K562 (cell line): ENCODE measurements around the gene ZNF780B. TPM values are rescaled to one million over a fixed set of nuclear protein-coding genes. Genes with fewer than 3 reads are reported as not detected.

Experiments used
- ATAC-seq: fragments of 200-7000 bp; cut with Tn5 transposase; 3 replicates; pipeline ENCODE4 v1.9.1; 2020; ENCODE audit warnings: moderate library complexity
- BruUV-seq: library from RNA; stranded (reverse); fragments of 400-500 nt; replicated peaks from 2 replicates; lab custom pipeline; 2021; lab: Mats Ljungman, UMichigan
- CTCF ChIA-PET: fragments of 300-600 bp; formaldehyde crosslinking; extraction: SDS; loops from one replicate; lab custom pipeline; 2021; ENCODE audit warnings: low intra/inter-chr PET ratio; lab: Yijun Ruan, JAX
- POLR2A ChIA-PET: fragments of 300-600, 350-650 bp; sonication (Branson Sonifier 250); formaldehyde crosslinking; extraction: SDS; loops from one replicate; lab custom pipeline; 2021; ENCODE audit warnings: antibody characterized with exemption, inconsistent platforms; lab: Yijun Ruan, JAX
- DNase-seq, 4 experiments: peaks; one replicate each; pipeline versions ENCODE4 v3.0.0 to v3.0.0-alpha.2; 2011 to 2018; ENCODE audit warnings: low spot score in 3 of 4, mixed read lengths in 3 of 4; ENCODE audit errors: extremely low read depth in 1 of 4
- FAIRE-seq: peaks from 2 replicates; lab custom pipeline; 2011; peaks lifted over from hg19 to GRCh38; lab: Jason Lieb, UNC
- H2AFZ ChIP-seq: 2 replicates; pipeline ENCODE4 v1.6.0; 2011; ENCODE audit warnings: low read depth, low read length, control low read depth, inconsistent platforms
- H3K27ac ChIP-seq: fragments of 200-600 bp; 3 replicates; pipeline ENCODE4 v1.8.0; 2011; ENCODE audit warnings: low read depth, mild to moderate bottlenecking, control low read depth, inconsistent platforms, low read length, moderate library complexity, mixed read lengths; ENCODE audit errors: extremely low read depth
- H3K27me3 ChIP-seq, 2 experiments: fragments of 300-600 bp in 1 of 2; 2 replicates in 1 of 2; 3 replicates in 1 of 2; pipeline versions ENCODE4 v1.6.0 to v1.8.0; 2011; ENCODE audit warnings: inconsistent platforms in 2 of 2, low read length in 2 of 2, mild to moderate bottlenecking in 1 of 2, mixed read lengths in 1 of 2, moderate library complexity in 1 of 2; ENCODE audit not compliant: control insufficient read depth in 2 of 2, insufficient read depth in 2 of 2
- H3K36me3 ChIP-seq: fragments of 300-600 bp; 3 replicates; pipeline ENCODE4 v1.8.0; 2011; ENCODE audit warnings: mild to moderate bottlenecking, low read length, inconsistent platforms; ENCODE audit not compliant: control insufficient read depth, insufficient read depth
- H3K4me1 ChIP-seq, 2 experiments: fragments of 200-600 bp in 1 of 2; replicated peaks in 1 of 2; 2 replicates in 1 of 2; 3 replicates in 1 of 2; pipeline versions ENCODE4 v1.5.1 to v1.8.0; 2011; ENCODE audit warnings: inconsistent platforms in 2 of 2, low read length in 2 of 2, mild to moderate bottlenecking in 1 of 2, mixed read lengths in 1 of 2, moderate library complexity in 1 of 2; ENCODE audit not compliant: control insufficient read depth in 2 of 2, insufficient read depth in 2 of 2
- H3K4me2 ChIP-seq: 2 replicates; pipeline ENCODE4 v1.6.1; 2011; ENCODE audit warnings: low read length, control low read depth, inconsistent platforms, mixed read lengths; ENCODE audit not compliant: insufficient read depth
- H3K4me3 ChIP-seq: fragments of 200-600 bp; sonication (generic), shearing (Covaris generic); 2 replicates; pipeline ENCODE4 v1.5.1; 2016; ENCODE audit warnings: control low read depth, inconsistent platforms
- H3K79me2 ChIP-seq: fragments of 200-600 bp; 3 replicates; pipeline ENCODE4 v1.8.0; 2011; ENCODE audit warnings: low read length, inconsistent platforms; ENCODE audit not compliant: control insufficient read depth, insufficient read depth
- H3K9ac ChIP-seq, 2 experiments: 2 replicates each; pipeline versions ENCODE4 v1.6.0 to v1.6.1; 2011; ENCODE audit warnings: low read depth in 2 of 2, low read length in 2 of 2, control low read depth in 1 of 2, inconsistent platforms in 1 of 2, mild to moderate bottlenecking in 1 of 2, mixed read lengths in 1 of 2; ENCODE audit not compliant: insufficient read depth in 1 of 2
- H3K9me1 ChIP-seq: one replicate; pipeline ENCODE4 v1.6.0; 2011; ENCODE audit warnings: inconsistent platforms, mild to moderate bottlenecking, low read length, moderate library complexity; ENCODE audit not compliant: control insufficient read depth, insufficient read depth
- H3K9me3 ChIP-seq: replicated peaks from 2 replicates; pipeline ENCODE4 v1.5.1; 2011; ENCODE audit warnings: low read depth, low read length, inconsistent platforms; ENCODE audit not compliant: control insufficient read depth, insufficient read depth
- H4K20me1 ChIP-seq: replicated peaks from 2 replicates; pipeline ENCODE4 v1.6.1; 2011; ENCODE audit warnings: low read length, inconsistent platforms, mixed read lengths; ENCODE audit not compliant: control insufficient read depth, insufficient read depth
- ATF7 ChIP-seq: fragments of 450-650 bp; IDR thresholded peaks from 2 replicates; pipeline ENCODE4 v1.7.1; 2014; ENCODE audit warnings: mild to moderate bottlenecking, moderate library complexity
- KDM5B ChIP-seq: fragments of 200-600 bp; sonication (generic); IDR thresholded peaks from 2 replicates; pipeline ENCODE4 v1.6.1; 2012; ENCODE audit warnings: low read depth, mild to moderate bottlenecking, moderate library complexity, low read length, control low read depth, inconsistent platforms; ENCODE audit not compliant: insufficient replicate concordance
- PHF20 ChIP-seq: fragments of 450-650 bp; IDR thresholded peaks from 2 replicates; pipeline ENCODE4 v1.6.1; 2018; ENCODE audit not compliant: partially characterized antibody
- TRIM28 ChIP-seq: fragments of 450-650 bp; IDR thresholded peaks from 2 replicates; pipeline ENCODE4 v1.6.1; 2017
- XRCC3 ChIP-seq: fragments of 450-650 bp; IDR thresholded peaks from 2 replicates; pipeline ENCODE4 v1.6.1; 2017; ENCODE audit warnings: mild to moderate bottlenecking, moderate library complexity
- ZEB2 ChIP-seq: fragments of 450-650 bp; IDR thresholded peaks from 2 replicates; pipeline ENCODE4 v1.6.1; 2016
- WGBS: fragments of 100-300 bp; shearing (Covaris generic); methylation state at CpG from one replicate; pipeline ENCODE4 v1.1.6; 2016; ENCODE audit warnings: low coverage, mixed read lengths; ENCODE audit not compliant: insufficient coverage; ENCODE audit errors: missing lambda C conversion rate; 5-methylcytosine and 5-hydroxymethylcytosine counted together
- in situ Hi-C: fragments of 300-500 bp; cut with MboI; formaldehyde crosslinking; loops from 4 replicates; pipeline ENCODE4 v1.15.0; 2018; ENCODE audit warnings: inconsistent platforms, mixed read lengths
- intact Hi-C: fragments of 100-400 bp; cut with micrococcal nuclease; formaldehyde crosslinking; loops from 2 replicates; pipeline ENCODE4 v1.14.2; 2022
- polyA plus RNA-seq, 8 experiments: library from polyadenylated mRNA; depleted of rRNA in 4 of 8; stranded (reverse) in 5 of 8; unstranded in 3 of 8; fragments of >200 nt; fragmentation: Nextera tagmentation in 2 of 8; fragmentation: Illumina TruSeq in 1 of 8; extraction: Ambion mirVana in 2 of 8; extraction: Trizol in 1 of 8; gene quantifications; 2 replicates each; pipeline versions ENCODE4 v1.2.1 to v1.2.3, GENCODE V29; 2011 to 2014; ENCODE audit warnings: inconsistent platforms in 1 of 8, missing spikeins in 1 of 8
- total RNA-seq, 7 experiments: library from RNA; depleted of rRNA in 6 of 7; stranded (reverse); fragments of >200 nt in 6 of 7; fragmentation: Illumina TruSeq in 2 of 7; extraction: Trizol in 2 of 7; gene quantifications; 2 replicates each; pipeline versions ENCODE4 v1.2.1 to v1.2.3, GENCODE V29; 2011 to 2021; ENCODE audit warnings: low replicate concordance in 1 of 7
- TF ChIP-seq, protein P1 (sequence below): fragments of 450-650 bp; IDR thresholded peaks from 2 replicates; pipeline ENCODE4 v1.6.1; 2018; ENCODE audit warnings: mild to moderate bottlenecking, low read depth; ENCODE audit not compliant: partially characterized antibody
- TF ChIP-seq, protein P2 (sequence below): fragments of 250-450 bp; sonication (Bioruptor Pico); IDR thresholded peaks from 2 replicates; pipeline ENCODE4 v1.9.0; 2021; ENCODE audit warnings: mild to moderate bottlenecking, inconsistent platforms
- TF ChIP-seq, protein P3 (sequence below): fragments of 250-450 bp; sonication (Bioruptor Pico); IDR thresholded peaks from 2 replicates; pipeline ENCODE4 v1.5.1; 2021; ENCODE audit warnings: mild to moderate bottlenecking

ZNF780B gene
- total and polyA plus RNA-seq, 9 of the 15 experiments (the other 6 are each of a cell fraction or from before 2014, with no cell fraction given), result 3.9 to 18.4 (median 8.8) TPM

DNA sequence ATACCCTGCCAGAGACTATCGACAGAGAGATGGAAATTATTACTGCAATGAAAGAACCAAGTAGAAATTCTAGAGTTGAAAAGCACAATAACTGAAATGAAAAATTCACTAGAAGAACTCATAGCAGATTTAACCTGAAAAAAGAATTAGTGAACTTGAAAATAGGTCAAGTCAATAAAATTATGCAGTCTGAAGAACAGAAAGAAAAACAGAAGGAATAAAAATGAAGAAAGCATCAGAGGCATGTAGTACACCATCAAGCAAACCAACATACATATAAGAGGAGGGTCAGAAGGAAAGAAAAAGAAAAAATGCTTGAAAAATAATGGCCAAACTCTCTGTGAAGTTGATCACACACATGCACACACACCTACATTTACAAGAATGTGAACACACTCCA lies 3.6 kb upstream of the ZNF780B start:
- Histone ChIP-seq H2AFZ (no peak overlapping the region), H3K79me2 (peaks cover 5% of the 10 kb centered on the region; the same call in 2 of the 3 replicates), H3K36me3 (no peaks in the 10 kb centered on the region), H3K9me1 (no peaks in the 10 kb centered on the region)
- POLR2A ChIA-PET, result no interaction called here
- 0% methylated on average over 1 of the region's 1 CpG for whole genome bisulfite sequencing
- BruUV-seq, result no TSS peak
- TF ChIP-seq, protein P1, sequence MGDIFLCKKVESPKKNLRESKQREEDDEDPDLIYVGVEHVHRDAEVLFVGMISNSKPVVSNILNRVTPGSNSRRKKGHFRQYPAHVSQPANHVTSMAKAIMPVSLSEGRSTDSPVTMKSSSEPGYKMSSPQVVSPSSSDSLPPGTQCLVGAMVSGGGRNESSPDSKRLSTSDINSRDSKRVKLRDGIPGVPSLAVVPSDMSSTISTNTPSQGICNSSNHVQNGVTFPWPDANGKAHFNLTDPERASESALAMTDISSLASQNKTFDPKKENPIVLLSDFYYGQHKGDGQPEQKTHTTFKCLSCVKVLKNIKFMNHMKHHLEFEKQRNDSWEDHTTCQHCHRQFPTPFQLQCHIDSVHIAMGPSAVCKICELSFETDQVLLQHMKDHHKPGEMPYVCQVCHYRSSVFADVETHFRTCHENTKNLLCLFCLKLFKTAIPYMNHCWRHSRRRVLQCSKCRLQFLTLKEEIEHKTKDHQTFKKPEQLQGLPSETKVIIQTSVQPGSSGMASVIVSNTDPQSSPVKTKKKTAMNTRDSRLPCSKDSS, result peak; percentile 71
- TF ChIP-seq PHF20, result no peak
- TF ChIP-seq KDM5B, result no peak
- TF ChIP-seq, protein P2, sequence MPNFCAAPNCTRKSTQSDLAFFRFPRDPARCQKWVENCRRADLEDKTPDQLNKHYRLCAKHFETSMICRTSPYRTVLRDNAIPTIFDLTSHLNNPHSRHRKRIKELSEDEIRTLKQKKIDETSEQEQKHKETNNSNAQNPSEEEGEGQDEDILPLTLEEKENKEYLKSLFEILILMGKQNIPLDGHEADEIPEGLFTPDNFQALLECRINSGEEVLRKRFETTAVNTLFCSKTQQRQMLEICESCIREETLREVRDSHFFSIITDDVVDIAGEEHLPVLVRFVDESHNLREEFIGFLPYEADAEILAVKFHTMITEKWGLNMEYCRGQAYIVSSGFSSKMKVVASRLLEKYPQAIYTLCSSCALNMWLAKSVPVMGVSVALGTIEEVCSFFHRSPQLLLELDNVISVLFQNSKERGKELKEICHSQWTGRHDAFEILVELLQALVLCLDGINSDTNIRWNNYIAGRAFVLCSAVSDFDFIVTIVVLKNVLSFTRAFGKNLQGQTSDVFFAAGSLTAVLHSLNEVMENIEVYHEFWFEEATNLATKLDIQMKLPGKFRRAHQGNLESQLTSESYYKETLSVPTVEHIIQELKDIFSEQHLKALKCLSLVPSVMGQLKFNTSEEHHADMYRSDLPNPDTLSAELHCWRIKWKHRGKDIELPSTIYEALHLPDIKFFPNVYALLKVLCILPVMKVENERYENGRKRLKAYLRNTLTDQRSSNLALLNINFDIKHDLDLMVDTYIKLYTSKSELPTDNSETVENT (CRISPR knock-in tag), result no peak
- TF ChIP-seq XRCC3, result 0 out of 2 replicates have a peak, but pooled peaks have one; percentile 38
- TF ChIP-seq ZEB2, result peak; percentile 45; the same call in 1 of the 2 replicates
- TF ChIP-seq TRIM28, result peak; percentile 90
- TF ChIP-seq ATF7, result no peak
- TF ChIP-seq, protein P3, sequence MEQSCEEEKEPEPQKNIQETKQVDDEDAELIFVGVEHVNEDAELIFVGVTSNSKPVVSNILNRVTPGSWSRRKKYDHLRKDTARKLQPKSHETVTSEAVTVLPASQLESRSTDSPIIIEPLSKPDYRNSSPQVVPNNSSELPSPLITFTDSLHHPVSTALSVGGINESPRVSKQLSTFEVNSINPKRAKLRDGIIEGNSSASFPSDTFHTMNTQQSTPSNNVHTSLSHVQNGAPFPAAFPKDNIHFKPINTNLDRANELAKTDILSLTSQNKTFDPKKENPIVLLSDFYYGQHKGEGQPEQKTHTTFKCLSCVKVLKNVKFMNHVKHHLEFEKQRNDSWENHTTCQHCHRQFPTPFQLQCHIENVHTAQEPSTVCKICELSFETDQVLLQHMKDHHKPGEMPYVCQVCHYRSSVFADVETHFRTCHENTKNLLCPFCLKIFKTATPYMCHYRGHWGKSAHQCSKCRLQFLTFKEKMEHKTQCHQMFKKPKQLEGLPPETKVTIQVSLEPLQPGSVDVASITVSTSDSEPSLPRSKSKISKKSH (CRISPR knock-in tag), result 0 out of 2 replicates have a peak, but pooled peaks have one; percentile 69
- TF ChIP-seq, all 486 proteins: peak for 5
- Histone ChIP-seq H3K9ac (no peak overlapping the region), H3K9me3 (peaks cover 13% of the 10 kb centered on the region; the same call in 1 of the 2 replicates), H3K4me3 (no peak overlapping the region), H3K4me2 (no peak overlapping the region), H4K20me1 (no peaks in the 10 kb centered on the region), H3K27ac (no peak overlapping the region), H3K27me3 (no peaks in the 10 kb centered on the region), H3K4me1 (peaks cover 0 to 5% of the 10 kb centered on the region in 2 experiments; a peak in 2 of 5 replicates)
- CTCF ChIA-PET, result no interaction called here
- FAIRE-seq, result no peak
- in situ Hi-C loops (no loop called here), intact Hi-C loops (no loop called here)
- no peak for ATAC-seq
- DNase-seq, result no peak
